Panc1 (cell line): ENCODE results near the gene SHROOM3. TPM values are rescaled to one million over a fixed set of nuclear protein-coding genes. Genes with fewer than 3 reads are reported as not detected.

ENCODE experiments used
- ATAC-seq: fragments of 200-7000 bp; cut with Tn5 transposase; 2 replicates; pipeline ENCODE4 v1.9.1; 2020; ENCODE audit warnings: mild to moderate bottlenecking, moderate library complexity
- BruUV-seq: library from RNA; stranded (reverse); fragments of 400-500 nt; replicated peaks from 2 replicates; lab custom pipeline; 2021; lab: Mats Ljungman, UMichigan
- CTCF ChIA-PET: fragments of 300-600 bp; sonication (Branson Sonifier 250); formaldehyde crosslinking; loops from one replicate; lab custom pipeline; 2022; ENCODE audit warnings: antibody characterized with exemption; lab: Charles Lee
- POLR2A ChIA-PET: fragments of 300-600 bp; sonication (Branson Sonifier 250); formaldehyde crosslinking; loops from one replicate; lab custom pipeline; 2022; ENCODE audit warnings: antibody characterized with exemption; lab: Charles Lee
- DNase-seq: peaks from one replicate; pipeline ENCODE4 v3.0.0-alpha.2; 2010; ENCODE audit warnings: low read depth, low spot score
- H3K27ac ChIP-seq: 2 replicates; pipeline ENCODE4 v1.5.1; 2011; ENCODE audit warnings: mild to moderate bottlenecking, low read length, inconsistent platforms
- H3K27me3 ChIP-seq: fragments of 200-500 bp; sonication (Bioruptor generic); 2 replicates; pipeline ENCODE4 v1.6.0; 2014; ENCODE audit warnings: low read length, inconsistent platforms; ENCODE audit not compliant: control insufficient read depth, insufficient read depth
- H3K36me3 ChIP-seq: fragments of 200-500 bp; sonication (Bioruptor generic); 2 replicates; pipeline ENCODE4 v1.5.1; 2014; ENCODE audit warnings: inconsistent platforms, mild to moderate bottlenecking, low read length, moderate library complexity; ENCODE audit not compliant: control insufficient read depth, insufficient read depth
- H3K4me1 ChIP-seq: 2 replicates; pipeline ENCODE4 v1.5.1; 2011; ENCODE audit warnings: inconsistent platforms, mild to moderate bottlenecking, low read length, moderate library complexity; ENCODE audit not compliant: control insufficient read depth, insufficient read depth
- H3K4me3 ChIP-seq, 2 experiments: 2 replicates each; pipeline ENCODE4 v1.5.1; 2011 to 2012; ENCODE audit warnings: low read depth in 2 of 2, low read length in 2 of 2, mild to moderate bottlenecking in 2 of 2, inconsistent platforms in 1 of 2, moderate library complexity in 1 of 2
- H3K9me3 ChIP-seq: fragments of 200-500 bp; sonication (Bioruptor generic); 2 replicates; pipeline ENCODE4 v1.5.1; 2014; ENCODE audit warnings: low read depth, mild to moderate bottlenecking, inconsistent platforms, low read length, moderate library complexity; ENCODE audit not compliant: control insufficient read depth, insufficient read depth
- CTCF ChIP-seq: fragments of 450-650 bp; IDR thresholded peaks from 2 replicates; pipeline ENCODE4 v1.5.1; 2017; ENCODE audit warnings: mild to moderate bottlenecking
- POLR2AphosphoS5 ChIP-seq: IDR thresholded peaks from 2 replicates; pipeline ENCODE4 v1.6.1; 2012; ENCODE audit warnings: mild to moderate bottlenecking, low read depth, low read length, moderate library complexity
- SIN3A ChIP-seq: IDR thresholded peaks from 2 replicates; pipeline ENCODE4 v1.6.1; 2012; ENCODE audit warnings: low read depth, mild to moderate bottlenecking, low read length, moderate library complexity, borderline replicate concordance; ENCODE audit not compliant: insufficient read depth
- TCF7L2 ChIP-seq: IDR thresholded peaks from 2 replicates; pipeline ENCODE4 v1.6.1; 2011; ENCODE audit warnings: mild to moderate bottlenecking, low read depth, low read length, inconsistent platforms
- in situ Hi-C: cut with HindIII; loops from 2 replicates; pipeline ENCODE4 v1.10.0; 2016; ENCODE audit warnings: low sequenced_read_pairs, low pct_unique_long_range_greater_than_20kb
- intact Hi-C: fragments of 100-400 bp; cut with micrococcal nuclease; formaldehyde crosslinking; loops from one replicate; pipeline ENCODE4 v1.10.0; 2022; ENCODE audit not compliant: unreplicated experiment
- total RNA-seq: library from RNA; stranded (reverse); gene quantifications from one replicate; pipeline ENCODE4 v1.2.1, GENCODE V29; 2021; ENCODE audit not compliant: unreplicated experiment
- TF ChIP-seq, protein P1 (sequence below), 2 experiments: IDR thresholded peaks; 2 replicates each; pipeline ENCODE4 v1.6.1; 2011 to 2012; ENCODE audit warnings: low read depth in 2 of 2, control low read depth in 1 of 2, low read length in 1 of 2, mild to moderate bottlenecking in 1 of 2, moderate library complexity in 1 of 2; ENCODE audit not compliant: insufficient read depth in 1 of 2

Gene SHROOM3
- total RNA-seq, 1 experiment from 2014 or later, result 7.2 TPM

DNA sequence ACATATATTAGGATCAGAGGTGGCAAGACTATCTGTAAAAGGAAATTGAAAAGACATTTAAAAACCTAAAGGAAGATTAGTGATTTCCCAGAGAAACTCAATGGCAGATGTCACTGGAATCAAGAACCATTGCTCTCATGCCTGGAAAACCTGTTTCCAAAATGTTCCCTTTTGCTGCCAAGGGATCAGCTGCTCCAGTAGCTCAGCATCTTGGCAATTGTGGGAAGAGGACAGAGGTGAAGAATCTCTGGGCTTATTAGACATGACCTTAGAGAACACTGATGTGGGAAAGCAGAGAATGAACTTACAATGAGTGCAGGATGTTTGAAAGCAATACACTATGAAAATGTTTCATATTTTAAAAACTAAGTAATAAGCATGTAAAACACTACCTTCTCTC lies 98.3 kb downstream of the SHROOM3 start:
- BruUV-seq, result no TSS peak
- no peak for ATAC-seq
- no peak for TF ChIP-seq POLR2AphosphoS5
- TF ChIP-seq CTCF, result no peak
- TF ChIP-seq SIN3A, result no peak
- TF ChIP-seq, protein P1, sequence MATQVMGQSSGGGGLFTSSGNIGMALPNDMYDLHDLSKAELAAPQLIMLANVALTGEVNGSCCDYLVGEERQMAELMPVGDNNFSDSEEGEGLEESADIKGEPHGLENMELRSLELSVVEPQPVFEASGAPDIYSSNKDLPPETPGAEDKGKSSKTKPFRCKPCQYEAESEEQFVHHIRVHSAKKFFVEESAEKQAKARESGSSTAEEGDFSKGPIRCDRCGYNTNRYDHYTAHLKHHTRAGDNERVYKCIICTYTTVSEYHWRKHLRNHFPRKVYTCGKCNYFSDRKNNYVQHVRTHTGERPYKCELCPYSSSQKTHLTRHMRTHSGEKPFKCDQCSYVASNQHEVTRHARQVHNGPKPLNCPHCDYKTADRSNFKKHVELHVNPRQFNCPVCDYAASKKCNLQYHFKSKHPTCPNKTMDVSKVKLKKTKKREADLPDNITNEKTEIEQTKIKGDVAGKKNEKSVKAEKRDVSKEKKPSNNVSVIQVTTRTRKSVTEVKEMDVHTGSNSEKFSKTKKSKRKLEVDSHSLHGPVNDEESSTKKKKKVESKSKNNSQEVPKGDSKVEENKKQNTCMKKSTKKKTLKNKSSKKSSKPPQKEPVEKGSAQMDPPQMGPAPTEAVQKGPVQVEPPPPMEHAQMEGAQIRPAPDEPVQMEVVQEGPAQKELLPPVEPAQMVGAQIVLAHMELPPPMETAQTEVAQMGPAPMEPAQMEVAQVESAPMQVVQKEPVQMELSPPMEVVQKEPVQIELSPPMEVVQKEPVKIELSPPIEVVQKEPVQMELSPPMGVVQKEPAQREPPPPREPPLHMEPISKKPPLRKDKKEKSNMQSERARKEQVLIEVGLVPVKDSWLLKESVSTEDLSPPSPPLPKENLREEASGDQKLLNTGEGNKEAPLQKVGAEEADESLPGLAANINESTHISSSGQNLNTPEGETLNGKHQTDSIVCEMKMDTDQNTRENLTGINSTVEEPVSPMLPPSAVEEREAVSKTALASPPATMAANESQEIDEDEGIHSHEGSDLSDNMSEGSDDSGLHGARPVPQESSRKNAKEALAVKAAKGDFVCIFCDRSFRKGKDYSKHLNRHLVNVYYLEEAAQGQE (IDR thresholded peaks at IDR 0.05; ENCODE audit: insufficient read depth in 1 of 2, low read depth in 2 of 2, low read length in 1 of 2), result no peak
- TF ChIP-seq TCF7L2, result no peak
- H3K9me3 ChIP-seq, result no peaks in the 10 kb centered on the region
- no peaks in the 10 kb centered on the region for H3K27me3 ChIP-seq
- DNase-seq, result no peak
- H3K4me1 ChIP-seq, result no peaks in the 10 kb centered on the region; the same call in 1 of the 2 replicates
- no peak overlapping the region for H3K27ac ChIP-seq
- intact Hi-C loops (no loop called here), in situ Hi-C loops (no loop called here)
- ChIA-PET CTCF (no interaction called here), POLR2A (no interaction called here)
- no peak overlapping the region for H3K4me3 ChIP-seq
- no peaks in the 10 kb centered on the region for H3K36me3 ChIP-seq

- H3K27me3 ChIP-seq, result no peaks in the 10 kb centered on the region
- ATAC-seq (no peak), DNase-seq (no peak)
- ChIA-PET CTCF (no interaction called here), POLR2A (no interaction called here)
- H3K36me3 ChIP-seq, result no peaks in the 10 kb centered on the region
- H3K4me1 ChIP-seq, result no peaks in the 10 kb centered on the region; the same call in 1 of the 2 replicates
- no peak overlapping the region for H3K4me3 ChIP-seq
- no peaks in the 10 kb centered on the region for H3K9me3 ChIP-seq
- in situ Hi-C loops (no loop called here), intact Hi-C loops (no loop called here)
- BruUV-seq, result no TSS peak
- 0 out of 2 replicates have a peak overlapping the region, but pooled peaks have one; percentile 12 for H3K27ac ChIP-seq
- TF ChIP-seq POLR2AphosphoS5 (no peak), TCF7L2 (peak; percentile 57; the same call in 1 of the 2 replicates)
Observed at GRCh38 chr4:76535603-76536372, 100.8 kb downstream of the SHROOM3 start.

DNA sequence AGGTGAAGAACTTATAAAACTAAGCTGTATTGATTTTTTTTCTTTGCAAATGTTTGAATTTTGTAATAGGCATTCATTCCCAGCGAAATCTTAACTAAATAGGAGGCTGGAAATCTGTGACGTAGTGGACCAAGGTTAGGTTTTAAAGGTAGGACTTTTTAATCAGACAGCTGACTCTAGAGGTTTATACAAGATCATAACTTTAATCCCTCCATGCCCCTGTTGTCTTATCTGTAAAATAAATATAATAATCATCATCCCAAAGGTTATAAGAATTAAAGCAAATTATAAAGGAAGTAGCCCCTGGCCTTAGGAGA lies 101.3 kb downstream of the SHROOM3 start:
- in situ Hi-C loops (no loop called here), intact Hi-C loops (no loop called here)
- H3K4me1 ChIP-seq, result no peaks in the 10 kb centered on the region; the same call in 1 of the 2 replicates
- H3K27ac ChIP-seq, result peak overlapping the region; percentile 29; the same call in 1 of the 2 replicates
- H3K4me3 ChIP-seq, result no peak overlapping the region
- BruUV-seq, result no TSS peak
- ChIA-PET POLR2A (no interaction called here), CTCF (no interaction called here)
- TF ChIP-seq SIN3A (no peak), POLR2AphosphoS5 (no peak), CTCF (no peak), TCF7L2 (no peak)
- TF ChIP-seq, protein P1 (IDR thresholded peaks at IDR 0.05; ENCODE audit: insufficient read depth in 1 of 2, low read depth in 2 of 2, low read length in 1 of 2), result no peak
- H3K27me3 ChIP-seq, result no peaks in the 10 kb centered on the region
- no peaks in the 10 kb centered on the region for H3K9me3 ChIP-seq
- H3K36me3 ChIP-seq, result no peaks in the 10 kb centered on the region
- no peak for ATAC-seq
- no peak for DNase-seq
